IPS DF 4.7 (cell line): ENCODE results near the gene EHD4.

ENCODE experiments used
- DNase-seq: peaks from one replicate; pipeline ENCODE4 v3.0.0-alpha.2; 2013; ENCODE audit warnings: low spot score; ENCODE audit errors: extremely low read depth

The EHD4 gene

DNA sequence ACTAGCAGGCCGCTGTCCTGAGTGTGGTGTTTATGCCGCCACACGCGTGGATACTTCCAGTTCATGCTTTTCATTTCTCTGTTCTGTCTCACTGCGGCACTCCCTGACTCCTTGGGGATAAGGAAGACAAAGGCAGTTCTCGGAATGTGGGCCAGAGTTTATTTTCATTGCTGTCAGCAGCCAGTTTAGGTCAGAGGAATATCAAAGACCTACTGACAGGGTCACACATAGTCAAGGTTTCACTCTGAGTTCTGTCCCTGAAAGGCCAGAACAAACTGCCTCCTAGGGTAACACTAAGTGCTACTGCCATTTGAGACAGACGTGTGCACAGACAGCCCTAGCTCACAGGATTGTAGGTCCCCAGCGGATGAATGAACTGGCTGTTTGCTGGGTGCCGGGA lies 51.2 kb downstream of the EHD4 start:
- no peak for DNase-seq

DNA sequence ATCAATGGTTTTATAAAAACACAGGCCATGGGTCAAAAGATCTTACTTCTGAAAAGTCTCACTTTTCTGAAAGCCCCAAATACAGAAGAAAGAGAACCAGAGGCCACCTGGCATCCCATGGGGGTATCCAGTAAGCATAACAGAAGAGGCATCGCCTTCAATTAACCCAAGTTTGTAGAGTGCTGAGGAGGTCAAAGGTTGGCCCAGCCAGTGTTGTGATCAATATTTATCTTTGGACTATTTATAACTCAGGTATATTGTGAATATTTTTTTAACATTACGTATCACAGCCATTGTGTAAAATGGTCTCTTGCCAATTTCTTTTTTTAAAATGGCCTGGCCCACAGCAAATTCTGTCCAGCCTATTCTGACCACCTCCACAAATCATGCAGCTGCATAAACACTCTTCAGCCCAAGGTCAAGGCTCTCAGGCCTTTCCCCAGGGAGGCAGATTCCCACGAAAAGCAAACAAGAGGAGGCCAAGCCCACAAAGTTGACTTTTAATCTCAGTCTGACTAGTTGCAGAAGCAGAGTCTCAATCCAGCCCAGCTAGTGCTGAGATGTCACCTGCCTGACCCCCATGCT lies 52.3 kb downstream of the EHD4 start:
- no peak for DNase-seq

DNA sequence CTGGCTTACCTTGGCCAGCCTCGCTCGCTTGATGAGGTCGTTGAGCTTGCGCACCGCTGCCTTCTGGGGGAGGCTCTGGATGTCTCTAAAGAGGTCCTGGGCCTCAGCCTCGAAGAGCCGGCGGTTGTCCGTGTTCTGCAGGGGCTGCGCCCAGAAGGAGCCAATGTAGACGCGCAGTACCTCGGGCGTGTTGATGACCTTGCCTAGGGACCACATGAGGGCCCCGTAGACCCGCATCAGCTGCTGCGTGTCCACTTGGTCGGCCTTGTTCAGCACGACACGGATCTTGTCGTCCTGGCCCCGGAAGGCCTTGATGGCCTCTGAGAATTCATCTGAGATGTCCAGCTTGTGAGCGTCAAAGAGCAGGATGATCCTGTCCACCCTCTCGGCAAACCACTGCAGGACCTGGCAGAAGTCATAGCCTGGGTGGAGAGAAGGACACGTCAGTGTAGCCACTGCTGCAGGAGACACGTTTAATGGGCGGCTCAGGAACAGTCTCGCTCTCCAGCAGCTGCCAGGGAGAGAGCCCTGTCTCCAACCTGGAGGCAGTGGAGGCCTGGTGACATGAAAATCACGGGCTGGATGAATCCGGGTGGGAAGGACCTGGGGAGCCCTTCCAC lies 53.0 kb downstream of the EHD4 start:
- DNase-seq = no peak

DNA sequence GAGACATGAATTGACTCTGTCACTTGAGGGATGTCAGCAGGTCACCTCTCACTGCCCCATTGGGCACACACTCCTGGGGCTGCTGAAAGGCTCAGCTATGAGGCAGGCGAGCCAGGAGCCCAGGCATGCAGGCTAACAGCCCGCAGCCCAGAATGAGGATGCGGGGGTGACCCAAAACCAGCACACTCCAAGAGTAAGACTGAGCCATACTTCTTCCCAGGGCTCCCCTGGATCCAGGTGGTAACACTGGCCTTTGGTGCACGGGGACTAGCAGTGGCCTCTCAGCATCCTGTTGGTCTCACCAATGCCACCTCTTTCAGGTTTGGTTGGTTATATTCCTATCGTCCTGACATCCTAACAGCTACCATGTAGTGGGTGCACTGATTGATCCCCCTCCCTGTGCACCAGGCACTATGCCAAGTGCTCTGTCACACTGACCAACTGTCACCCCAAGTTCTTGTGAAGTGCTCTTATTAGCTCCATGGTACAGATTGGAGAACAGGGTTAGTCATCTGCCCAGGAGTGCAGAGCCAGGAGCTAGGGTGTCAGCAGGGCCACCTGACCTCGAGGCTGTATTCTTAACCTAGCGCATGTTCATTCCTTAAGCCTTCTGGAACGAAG lies 53.7 kb downstream of the EHD4 start:
- DNase-seq = no peak

DNA sequence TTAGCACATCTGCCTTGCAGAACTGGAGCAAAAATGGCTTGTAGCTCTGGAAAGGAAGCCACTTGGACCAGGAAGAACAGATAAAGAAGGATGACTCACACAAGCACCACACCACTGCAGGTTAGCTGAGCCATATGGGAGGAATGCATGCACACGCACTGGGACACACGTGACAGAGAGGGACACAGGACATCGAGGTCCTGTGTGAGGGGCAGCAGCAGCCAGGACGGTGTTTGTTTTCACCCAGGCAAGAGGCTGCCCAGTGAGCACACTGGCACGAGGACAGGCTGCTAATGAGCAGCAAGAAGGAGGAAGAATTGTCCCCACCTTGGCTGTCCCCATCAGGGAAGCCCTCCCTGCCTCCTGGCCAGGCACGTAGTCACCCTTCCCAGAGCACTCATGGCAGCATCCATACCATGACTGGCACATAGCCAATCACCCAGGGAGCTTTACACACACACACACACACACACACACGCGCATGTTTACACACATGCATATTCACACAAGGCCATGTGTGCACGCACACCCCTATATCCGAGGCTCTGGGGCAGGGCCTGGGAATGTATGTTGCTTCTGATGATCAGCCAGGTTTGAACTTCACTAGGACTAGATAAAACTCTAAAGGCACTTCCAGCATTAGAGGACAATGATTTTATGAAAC lies 54.5 kb downstream of the EHD4 start:
- no peak for DNase-seq

DNA sequence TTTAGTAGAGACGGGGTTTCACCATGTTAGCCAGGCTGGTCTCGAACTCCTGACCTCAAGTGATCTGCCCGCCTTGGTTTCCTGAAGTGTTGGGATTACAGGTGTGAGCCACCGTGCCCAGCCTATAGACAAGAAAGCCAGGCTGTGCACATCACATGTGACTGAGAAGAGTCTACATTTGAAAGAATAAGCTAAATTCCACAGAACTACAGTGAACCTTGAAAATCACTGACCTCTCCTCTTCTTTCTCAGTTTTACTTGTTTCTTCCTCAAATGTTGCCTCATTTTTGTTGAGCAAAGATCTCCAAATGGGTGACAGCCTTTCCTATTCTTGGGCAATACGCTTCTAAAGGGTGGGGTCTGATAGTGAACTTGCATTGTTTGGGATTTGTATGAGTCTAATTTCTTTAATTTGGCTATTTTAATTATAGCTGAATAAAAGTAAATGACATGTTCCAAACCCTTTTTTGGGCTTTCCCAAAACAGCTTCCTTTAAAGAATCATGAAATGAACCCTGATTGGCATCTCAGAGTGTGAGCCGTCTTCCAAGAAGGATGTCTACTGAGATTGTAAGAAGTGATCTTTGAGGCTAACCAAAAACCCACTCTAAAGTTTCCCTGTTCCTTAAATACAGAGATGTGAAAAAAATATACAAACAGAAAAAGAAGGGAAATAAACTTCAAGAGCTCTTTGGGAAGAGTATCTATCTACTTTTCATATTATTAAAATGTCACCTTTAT lies 56.9 kb downstream of the EHD4 start:
- DNase-seq = no peak

DNA sequence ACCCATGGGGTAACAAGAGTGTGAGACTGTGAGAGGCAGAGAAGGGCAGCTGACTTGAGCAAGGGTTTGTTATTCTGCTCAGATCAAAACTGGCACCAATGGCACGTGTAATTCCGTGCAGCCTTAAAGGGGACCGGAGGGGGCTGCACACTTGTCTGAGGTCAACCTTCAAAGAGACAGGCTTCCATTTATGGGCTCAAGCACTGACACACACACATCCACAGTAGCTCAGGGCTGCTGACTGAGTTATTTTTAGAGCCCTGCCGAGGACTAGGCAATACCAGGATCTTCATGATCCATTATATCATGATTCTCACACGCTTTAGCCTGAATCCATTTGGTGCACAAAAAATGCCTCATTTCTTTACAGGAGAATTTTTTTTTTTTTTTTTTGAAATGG lies 57.9 kb downstream of the EHD4 start:
- no peak for DNase-seq

DNA sequence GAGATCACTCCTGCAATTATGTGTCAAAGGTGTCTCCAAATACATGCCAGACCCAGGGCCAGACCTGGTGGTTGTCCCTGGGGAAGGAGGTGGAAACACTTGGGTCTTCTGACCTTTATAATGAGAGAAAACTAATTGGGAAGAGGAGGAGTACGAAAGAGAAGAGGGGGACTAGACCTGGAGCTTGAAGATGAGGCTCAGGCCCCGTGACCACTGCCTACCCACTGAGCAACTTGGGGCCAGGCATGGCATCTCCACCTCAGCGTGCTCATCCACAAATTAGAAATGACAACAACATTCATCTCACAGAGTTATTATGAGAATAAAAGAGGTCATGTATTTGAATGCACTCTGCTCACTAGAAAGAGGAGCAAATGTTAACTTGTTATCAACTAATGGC lies 59.1 kb downstream of the EHD4 start:
- DNase-seq = no peak

DNA sequence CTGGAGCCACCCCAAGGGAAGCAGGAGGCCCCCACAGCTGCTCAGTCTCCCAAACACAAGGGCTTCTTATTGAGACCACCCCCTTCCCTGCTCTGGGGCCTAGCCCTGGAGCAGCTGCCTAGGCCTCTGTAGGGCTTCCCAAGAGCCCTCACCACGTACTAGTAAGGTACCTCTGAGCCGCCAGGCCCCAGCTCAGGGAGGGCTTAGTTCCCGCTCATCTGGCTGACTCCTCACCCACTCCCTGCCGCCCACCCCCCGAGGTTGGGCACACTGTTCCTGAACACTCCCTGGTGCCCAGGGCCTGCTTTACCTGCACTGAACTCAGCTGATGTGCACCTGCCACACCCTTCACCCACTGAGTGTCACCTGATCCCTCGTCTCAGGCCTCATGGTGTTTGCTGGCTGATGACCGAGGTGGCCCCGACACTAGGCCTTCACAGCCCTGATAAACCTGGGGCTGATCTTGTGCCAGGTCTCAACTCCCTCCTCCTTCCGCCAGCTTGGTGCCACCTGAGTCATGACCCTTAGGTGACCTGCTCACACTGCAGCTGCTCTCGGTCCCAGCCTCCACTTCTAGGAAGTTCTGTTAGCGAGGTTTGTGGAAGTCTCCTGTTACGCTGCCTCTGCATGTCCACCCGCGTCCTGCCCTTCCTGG lies 60.5 kb downstream of the EHD4 start:
- DNase-seq = no peak

DNA sequence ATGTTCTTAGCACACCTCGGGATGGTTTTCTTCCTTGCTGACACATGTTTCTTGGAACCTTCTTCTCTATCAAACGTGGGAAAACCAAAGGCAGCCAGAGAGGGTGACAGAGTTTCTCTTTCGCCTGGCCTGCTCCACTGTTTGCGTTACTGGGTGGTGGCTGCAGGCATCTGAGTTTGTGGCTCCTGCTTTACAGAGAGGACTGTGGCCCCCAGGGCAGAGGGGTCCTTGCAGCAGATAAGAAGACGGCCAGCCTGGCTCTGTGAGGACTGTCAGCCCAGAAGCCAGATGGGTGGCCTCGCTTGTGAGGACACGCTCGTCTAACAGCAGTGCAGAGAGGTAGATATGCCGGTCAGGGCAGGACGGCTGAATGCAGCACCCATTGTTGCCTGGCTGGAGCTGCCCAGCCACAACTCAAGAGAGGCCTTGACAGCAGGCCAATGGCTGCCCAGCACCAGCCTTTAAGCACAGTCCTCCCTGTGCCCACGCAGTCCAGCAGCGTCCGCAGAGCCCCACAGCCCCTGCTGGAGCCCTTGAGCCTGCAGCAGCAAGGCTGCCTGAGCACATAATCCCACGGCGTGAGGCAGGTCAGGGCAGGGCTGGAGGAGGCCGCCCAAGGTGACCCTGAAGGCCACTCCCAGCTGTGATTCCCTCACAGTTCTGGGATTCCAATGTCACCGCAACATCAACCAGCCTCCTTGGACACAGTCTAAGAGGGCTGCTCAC lies 63.5 kb downstream of the EHD4 start:
- no peak for DNase-seq

DNA sequence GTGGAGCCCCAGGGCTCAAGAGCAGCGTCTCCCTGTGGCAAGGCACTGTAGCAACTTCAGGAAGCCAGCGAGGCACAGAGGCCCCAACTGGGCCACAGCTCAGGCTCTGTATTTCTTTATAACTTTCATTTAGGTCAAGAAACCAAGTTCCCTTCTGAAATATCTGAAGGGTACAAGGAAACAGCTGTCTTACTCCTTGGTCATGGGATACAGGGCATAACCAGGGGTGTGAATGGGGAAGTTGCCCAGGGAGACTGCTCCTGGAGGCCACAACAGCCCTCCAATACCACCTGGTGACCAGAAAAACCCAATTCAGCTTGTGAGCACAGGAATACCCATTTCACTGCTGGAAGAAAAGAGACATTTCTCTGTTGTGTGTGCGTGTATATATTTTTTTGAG lies 65.2 kb downstream of the EHD4 start:
- DNase-seq = no peak

DNA sequence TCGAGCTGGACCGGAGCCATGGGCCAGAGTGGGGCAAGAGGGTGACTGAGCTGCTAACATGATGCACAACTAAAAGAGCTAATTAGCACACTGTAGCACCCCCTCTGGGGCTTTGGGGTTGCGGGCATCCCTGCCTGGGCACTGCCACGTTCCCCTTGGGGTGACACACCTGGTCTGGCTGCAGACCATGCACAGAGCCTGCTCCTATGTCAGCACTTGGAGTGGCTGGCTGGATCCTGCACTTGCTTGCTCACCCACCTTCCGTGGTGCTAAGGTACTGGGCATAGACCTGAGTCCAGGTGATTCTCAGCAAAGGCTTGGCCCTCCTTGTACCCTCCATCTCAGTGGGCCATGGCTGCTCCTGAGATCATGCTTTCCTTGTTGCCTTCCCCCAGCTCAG lies 65.7 kb downstream of the EHD4 start:
- DNase-seq = no peak

DNA sequence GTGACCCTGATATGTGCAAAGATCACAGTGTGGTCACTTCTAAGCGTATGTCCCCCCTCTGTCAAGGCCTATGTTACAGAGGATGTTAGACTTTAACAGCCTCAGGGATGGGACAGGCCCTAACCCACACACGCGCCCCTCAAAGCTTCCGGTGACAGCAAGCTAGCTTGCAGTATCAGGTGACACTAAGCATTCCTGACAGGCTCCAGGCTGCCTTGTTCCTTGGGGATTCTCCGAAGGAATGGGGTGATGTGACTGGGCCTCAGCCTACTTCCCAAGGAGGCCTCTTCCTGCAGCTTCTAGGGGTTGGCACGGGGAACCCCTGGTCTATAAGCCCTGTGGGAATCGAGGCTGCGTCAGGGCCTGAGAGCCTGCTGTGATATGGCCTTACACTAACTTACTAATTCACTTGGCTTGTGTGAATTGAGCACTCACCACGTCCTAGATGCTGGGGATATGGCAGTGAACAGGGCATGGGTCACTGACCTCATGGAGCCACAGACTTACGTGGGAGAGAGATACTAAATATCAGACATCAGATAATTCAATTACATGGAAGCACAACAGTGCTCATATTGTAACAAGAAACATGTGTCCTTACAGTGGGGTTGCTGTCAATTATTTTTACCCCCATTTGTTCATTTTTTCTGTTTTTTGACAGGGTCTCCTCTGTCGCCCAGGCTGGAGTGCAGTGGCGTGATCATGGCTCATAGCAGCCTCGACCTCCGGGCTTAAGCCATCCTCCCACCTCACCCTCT lies 67.1 kb downstream of the EHD4 start:
- DNase-seq = no peak

DNA sequence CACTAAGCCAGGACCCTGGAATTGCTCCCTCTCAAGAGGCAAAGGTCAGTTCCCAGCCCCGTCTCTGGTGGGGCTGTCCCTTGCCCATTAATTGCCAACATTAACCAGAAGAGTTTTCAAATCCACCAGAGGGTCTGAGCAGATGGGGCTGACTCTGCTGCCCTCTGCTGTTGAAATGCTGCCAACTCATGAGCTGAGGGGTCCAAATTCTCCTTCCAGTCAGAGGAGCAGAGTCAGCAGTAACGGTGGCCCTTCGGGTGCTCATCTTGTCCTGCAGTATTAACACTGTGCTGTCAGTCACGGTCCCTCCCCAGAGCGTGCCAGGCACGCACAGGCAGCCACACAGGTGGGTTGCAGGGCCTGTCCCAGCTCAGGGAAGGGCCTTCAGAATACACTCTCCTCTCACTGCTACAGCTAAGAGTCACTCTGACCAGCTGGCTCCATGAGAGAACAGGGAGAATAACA lies 67.8 kb downstream of the EHD4 start:
- DNase-seq = peak; percentile 62

DNA sequence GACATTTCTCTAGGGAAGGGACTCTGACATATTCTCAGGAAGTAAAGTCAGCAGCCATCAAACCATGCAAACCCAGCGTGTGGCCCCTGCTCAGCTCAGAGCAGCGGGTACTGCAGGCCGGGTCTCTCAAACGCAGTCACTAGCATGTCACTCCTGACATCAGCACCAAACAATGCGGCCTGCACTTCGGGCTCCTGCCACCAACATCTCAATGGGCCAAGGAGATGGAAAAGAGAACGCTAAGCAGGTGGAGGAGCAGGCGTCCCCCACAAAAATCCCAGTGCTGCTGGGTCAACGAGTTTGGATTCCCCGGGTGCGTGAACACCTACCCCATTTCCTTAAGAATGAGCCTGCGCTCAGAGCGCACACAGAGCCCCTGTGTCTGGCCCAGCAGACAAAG lies 68.6 kb downstream of the EHD4 start:
- DNase-seq = no peak

DNA sequence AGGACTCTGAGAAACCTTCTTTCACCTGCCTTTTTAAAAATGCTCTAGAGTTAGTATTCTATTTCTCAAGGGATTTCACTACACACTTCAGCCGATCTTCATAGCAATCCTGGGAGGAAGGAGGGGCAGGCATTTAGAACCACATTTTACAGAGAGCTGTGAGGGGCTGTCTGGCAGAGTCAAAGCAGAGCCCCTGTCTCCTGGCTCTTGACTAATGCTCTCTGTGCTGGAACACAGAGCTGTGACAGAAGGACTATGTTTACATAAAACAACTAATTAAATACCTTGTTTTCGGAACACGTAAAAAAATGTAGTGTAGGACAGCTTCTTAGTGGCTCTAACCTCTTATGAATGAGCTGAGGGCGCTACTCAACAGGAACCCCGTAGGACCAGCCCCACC lies 70.9 kb downstream of the EHD4 start:
- no peak for DNase-seq

DNA sequence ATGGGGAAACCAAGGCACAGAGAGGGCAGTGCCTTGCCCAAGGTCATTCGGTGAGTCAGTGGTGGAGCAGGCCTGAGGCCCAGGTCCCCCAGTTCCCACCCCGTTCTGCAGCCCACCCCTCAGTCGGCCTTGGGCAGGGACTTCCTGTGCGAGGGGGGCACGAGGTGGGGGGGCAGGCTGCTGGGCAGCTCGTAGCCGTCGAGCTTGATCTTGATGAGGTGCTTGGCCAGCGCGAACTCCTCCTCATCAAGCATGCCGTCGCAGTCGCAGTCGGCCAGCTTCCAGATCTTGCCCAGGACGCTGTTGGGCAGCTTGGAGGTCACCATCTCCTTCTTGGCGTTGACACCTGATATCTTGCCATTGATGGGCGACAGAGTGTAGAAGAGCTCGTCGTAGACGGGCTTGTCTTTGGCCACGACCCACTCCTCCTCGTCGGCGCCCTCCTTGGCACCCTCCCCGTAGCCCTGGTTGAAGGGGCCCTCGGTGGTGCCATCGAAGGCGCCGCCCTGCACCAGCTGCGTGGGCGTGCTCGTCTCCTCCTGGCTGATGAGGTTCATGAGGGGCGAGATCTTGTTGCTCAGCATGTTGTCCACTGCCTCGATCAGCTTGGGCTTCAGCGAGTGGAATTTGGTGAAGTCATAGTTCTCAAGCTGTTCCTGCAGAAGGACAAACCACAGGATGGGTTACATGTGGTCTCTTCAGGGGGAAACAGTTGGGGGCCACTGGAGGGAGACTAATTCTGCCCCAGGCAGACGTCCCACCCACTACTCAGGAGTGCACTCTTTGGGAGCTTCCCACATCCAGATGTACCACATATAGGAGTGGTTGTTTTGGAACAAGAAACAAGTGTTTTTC lies 71.6 kb downstream of the EHD4 start:
- no peak for DNase-seq

DNA sequence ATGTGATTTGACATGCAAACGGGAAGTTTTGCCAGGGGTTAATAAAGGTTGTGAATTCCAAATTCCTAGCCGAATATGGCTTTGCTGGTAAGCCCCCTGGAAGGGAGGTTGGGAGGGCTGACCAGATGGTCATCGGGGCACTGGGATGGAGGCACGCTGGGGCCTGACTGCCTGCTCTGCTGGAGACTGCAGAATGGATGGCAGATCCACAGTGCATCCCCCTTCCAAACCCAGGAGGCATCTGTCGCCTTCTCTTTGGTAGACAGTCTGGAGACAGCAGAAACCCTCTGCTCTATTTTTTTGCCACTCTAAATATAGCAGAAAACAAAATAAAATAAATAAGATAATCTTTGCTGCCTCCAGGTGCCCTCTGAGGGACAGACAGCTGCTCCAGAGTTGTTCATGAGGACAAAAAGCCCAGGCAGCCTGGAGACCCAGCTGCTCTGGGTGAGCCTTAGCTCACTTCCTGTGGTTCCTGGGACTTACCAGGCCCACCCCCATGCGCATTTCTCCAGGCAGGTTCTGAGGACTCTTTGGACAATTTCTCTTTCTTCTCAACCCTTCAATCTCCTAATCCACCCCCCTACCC lies 72.4 kb downstream of the EHD4 start:
- no peak for DNase-seq

DNA sequence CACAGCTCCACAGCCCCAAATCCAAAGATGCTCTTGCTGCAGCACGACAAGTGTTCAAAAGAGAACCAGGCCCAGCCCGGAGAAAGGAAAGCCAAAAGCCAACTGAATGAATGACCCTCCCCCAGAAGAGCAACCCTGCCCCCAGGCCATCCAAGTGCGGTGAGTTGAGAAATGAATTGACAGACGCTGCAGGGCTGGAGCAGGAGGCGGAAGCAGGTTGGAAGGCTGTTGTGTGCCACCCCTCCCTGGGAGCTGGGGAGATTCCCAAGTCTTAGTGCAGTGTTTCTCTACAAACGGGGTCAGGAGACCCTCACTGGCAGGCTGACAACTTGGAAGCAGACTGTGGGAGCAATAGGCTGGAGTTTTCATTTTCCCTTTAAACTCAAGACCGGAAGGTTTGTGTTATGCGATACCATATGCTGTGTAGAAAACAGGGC lies 75.0 kb downstream of the EHD4 start:
- DNase-seq = no peak
